H9 (cell line): Measurements from ENCODE around the gene RPL26. TPM values are rescaled to one million over a fixed set of nuclear protein-coding genes. Genes with fewer than 3 reads are reported as not detected.
"Not testable (repeated sequence)": the region's sequence is repeated elsewhere in the genome, so short reads cannot be mapped to it uniquely, and the experiment has no call there.

Source experiments
- DNase-seq: peaks from one replicate; pipeline ENCODE4 v3.0.0-alpha.2; 2017
- H2AFZ ChIP-seq: one replicate; pipeline ENCODE4 v1.6.1; 2013; ENCODE audit warnings: mild to moderate bottlenecking, low read length, control low read depth, moderate library complexity
- H2AK5ac ChIP-seq: 2 replicates; pipeline ENCODE4 v1.6.1; 2013; ENCODE audit warnings: low read length, control low read depth, mixed read lengths; ENCODE audit not compliant: insufficient read length
- H2BK120ac ChIP-seq: one replicate; pipeline ENCODE4 v1.6.1; 2013; ENCODE audit warnings: low read depth, mild to moderate bottlenecking, low read length, control low read depth, inconsistent platforms; ENCODE audit not compliant: poor library complexity, severe bottlenecking
- H2BK12ac ChIP-seq: 2 replicates; pipeline ENCODE4 v1.6.1; 2013; ENCODE audit warnings: low read length, control low read depth, mixed read lengths, low read depth; ENCODE audit not compliant: insufficient read length
- H2BK15ac ChIP-seq: 2 replicates; pipeline ENCODE4 v1.6.1; 2013; ENCODE audit warnings: low read depth, low read length, control low read depth
- H2BK20ac ChIP-seq: one replicate; pipeline ENCODE4 v1.6.1; 2013; ENCODE audit warnings: low read depth, mild to moderate bottlenecking, low read length, control low read depth, inconsistent platforms; ENCODE audit not compliant: poor library complexity, severe bottlenecking
- H2BK5ac ChIP-seq: 2 replicates; pipeline ENCODE4 v1.6.1; 2013; ENCODE audit warnings: low read length, control low read depth, mixed read lengths; ENCODE audit not compliant: insufficient read length
- H3K14ac ChIP-seq: 2 replicates; pipeline ENCODE4 v1.6.1; 2013; ENCODE audit warnings: low read length, control low read depth; ENCODE audit not compliant: insufficient read depth
- H3K18ac ChIP-seq: 2 replicates; pipeline ENCODE4 v1.6.1; 2013; ENCODE audit warnings: low read depth, mild to moderate bottlenecking, mixed read lengths, low read length, control low read depth; ENCODE audit not compliant: insufficient read length
- H3K23ac ChIP-seq: 2 replicates; pipeline ENCODE4 v1.6.1; 2013; ENCODE audit warnings: low read length, control low read depth, mixed read lengths, low read depth; ENCODE audit not compliant: insufficient read length
- H3K23me2 ChIP-seq: 2 replicates; pipeline ENCODE4 v1.6.1; 2013; ENCODE audit warnings: low read depth, mild to moderate bottlenecking, mixed read lengths, low read length, control low read depth; ENCODE audit not compliant: insufficient read length, poor library complexity, severe bottlenecking
- H3K27ac ChIP-seq: 2 replicates; pipeline ENCODE4 v1.5.1; 2013; ENCODE audit warnings: low read length, control low read depth, mixed read lengths, low read depth; ENCODE audit not compliant: insufficient read length
- H3K27me3 ChIP-seq: 2 replicates; pipeline ENCODE4 v1.6.1; 2013; ENCODE audit warnings: low read length, control low read depth, inconsistent platforms; ENCODE audit not compliant: insufficient read depth
- H3K4ac ChIP-seq: 2 replicates; pipeline ENCODE4 v1.6.1; 2013; ENCODE audit warnings: low read depth, mild to moderate bottlenecking, control low read depth, inconsistent platforms, low read length, moderate library complexity
- H3K4me1 ChIP-seq: 2 replicates; pipeline ENCODE4 v1.6.1; 2013; ENCODE audit warnings: low read length, control low read depth, inconsistent platforms; ENCODE audit not compliant: insufficient read depth
- H3K4me2 ChIP-seq: 2 replicates; pipeline ENCODE4 v1.6.1; 2013; ENCODE audit warnings: low read length, control low read depth, mixed read lengths; ENCODE audit not compliant: insufficient read length, insufficient read depth
- H3K56ac ChIP-seq: 2 replicates; pipeline ENCODE4 v1.6.1; 2013; ENCODE audit warnings: low read depth, mild to moderate bottlenecking, mixed read lengths, low read length, control low read depth; ENCODE audit not compliant: insufficient read length
- H3K79me1 ChIP-seq: 2 replicates; pipeline ENCODE4 v1.6.1; 2013; ENCODE audit warnings: low read depth, mild to moderate bottlenecking, moderate library complexity, low read length, control low read depth, inconsistent platforms; ENCODE audit not compliant: insufficient read depth, poor library complexity, severe bottlenecking
- H3K79me2 ChIP-seq: 2 replicates; pipeline ENCODE4 v1.6.1; 2013; ENCODE audit warnings: low read length, control low read depth, inconsistent platforms; ENCODE audit not compliant: insufficient read depth
- H3K9ac ChIP-seq: 2 replicates; pipeline ENCODE4 v1.6.1; 2013; ENCODE audit warnings: low read length, control low read depth, mixed read lengths; ENCODE audit not compliant: insufficient read length; ENCODE audit errors: extremely low read depth
- H3K9me3 ChIP-seq: one replicate; pipeline ENCODE4 v1.6.1; 2013; ENCODE audit warnings: low read depth, low read length, inconsistent platforms; ENCODE audit not compliant: control insufficient read depth
- H3T11ph ChIP-seq: one replicate; pipeline ENCODE4 v1.6.1; 2013; ENCODE audit warnings: mild to moderate bottlenecking, low read length, control low read depth, inconsistent platforms
- H4K20me1 ChIP-seq: one replicate; pipeline ENCODE4 v1.6.1; 2013; ENCODE audit not compliant: control insufficient read depth, insufficient read length, insufficient read depth
- H4K5ac ChIP-seq: 2 replicates; pipeline ENCODE4 v1.6.1; 2013; ENCODE audit warnings: low read depth, mild to moderate bottlenecking, mixed read lengths, low read length, control low read depth; ENCODE audit not compliant: insufficient read length
- H4K8ac ChIP-seq: replicated peaks from 2 replicates; pipeline ENCODE4 v1.6.1; 2013; ENCODE audit warnings: low read length, control low read depth, mixed read lengths, low read depth; ENCODE audit not compliant: insufficient read length
- H4K91ac ChIP-seq: 2 replicates; pipeline ENCODE4 v1.6.1; 2013; ENCODE audit warnings: low read depth, mild to moderate bottlenecking, moderate library complexity, mixed read lengths, low read length, control low read depth; ENCODE audit not compliant: insufficient read length
- H3K27ac Mint-ChIP-seq, 3 experiments: 2 replicates in 2 of 3; 3 replicates in 1 of 3; pipeline ENCODE4 v1.8.0; 2020 to 2021; ENCODE audit warnings: mixed read lengths in 3 of 3, mild to moderate bottlenecking in 1 of 3, moderate library complexity in 1 of 3
- H3K27me3 Mint-ChIP-seq: 2 replicates; pipeline ENCODE4 v1.8.0; 2021; ENCODE audit warnings: low read depth, mild to moderate bottlenecking, moderate library complexity, mixed read lengths
- H3K36me3 Mint-ChIP-seq, 3 experiments: 2 replicates in 2 of 3; 3 replicates in 1 of 3; pipeline ENCODE4 v1.8.0; 2020 to 2021; ENCODE audit warnings: low read depth in 3 of 3, mixed read lengths in 3 of 3; ENCODE audit not compliant: insufficient read depth in 1 of 3
- H3K4me1 Mint-ChIP-seq, 2 experiments: 2 replicates each; pipeline ENCODE4 v1.8.0; 2020; ENCODE audit warnings: mixed read lengths in 2 of 2
- H3K4me3 Mint-ChIP-seq, 2 experiments: 2 replicates in 1 of 2; 3 replicates in 1 of 2; pipeline ENCODE4 v1.8.0; 2020 to 2021; ENCODE audit warnings: mild to moderate bottlenecking in 2 of 2, mixed read lengths in 2 of 2, moderate library complexity in 1 of 2
- H3K9me3 Mint-ChIP-seq, 2 experiments: 2 replicates in 1 of 2; 3 replicates in 1 of 2; pipeline ENCODE4 v1.8.0; 2020; ENCODE audit warnings: mild to moderate bottlenecking in 2 of 2, mixed read lengths in 2 of 2, moderate library complexity in 1 of 2
- CTCF ChIP-seq: fragments of 200-600 bp; sonication (generic); conservative IDR thresholded peaks from 3 replicates; pipeline ENCODE4 v1.8.0; 2021; ENCODE audit warnings: antibody characterized with exemption, mild to moderate bottlenecking
- WGBS: extraction: QIAGEN DNeasy Blood & Tissue Kit; methylation state at CpG from one replicate; pipeline ENCODE4 v1.1.7; 2013; ENCODE audit warnings: missing lambda C conversion rate, low lambda C conversion rate, mixed read lengths; ENCODE audit not compliant: insufficient read length; ENCODE audit errors: extremely low coverage; 5-methylcytosine and 5-hydroxymethylcytosine counted together
- total RNA-seq: library from RNA; stranded (reverse); gene quantifications from 2 replicates; pipeline ENCODE4 v1.2.1, GENCODE V29; 2021

RPL26 gene
- total RNA-seq, 1 experiment from 2014 or later = 2,434 TPM

DNA sequence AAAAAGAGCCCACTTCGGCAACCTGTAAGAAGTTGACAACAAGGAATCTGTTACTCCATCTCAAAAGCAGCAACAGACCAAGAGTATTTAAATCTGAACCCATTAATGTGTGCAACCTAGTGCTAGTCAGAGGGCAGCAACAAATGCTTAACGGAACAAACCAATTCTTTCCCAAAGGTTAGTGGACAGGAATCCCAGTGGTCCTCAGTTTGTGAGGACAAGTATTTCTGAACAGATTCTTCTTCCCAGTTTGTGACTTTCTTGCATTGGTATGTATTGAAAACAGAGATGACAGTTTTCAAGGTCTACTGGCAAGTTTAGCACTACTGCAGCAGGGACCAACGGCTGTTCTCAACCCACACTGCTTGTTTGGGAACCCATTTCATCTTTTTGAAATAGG, 2.9 kb downstream of the RPL26 start:
- WGBS = no CpG with 5 or more reads among the region's 3 CpGs
- Histone ChIP-seq H3K27me3 (no peaks in the 10 kb centered on the region), H4K20me1 (no peaks in the 10 kb centered on the region), H3K18ac (no peak overlapping the region), H3K9me3 (no peaks in the 10 kb centered on the region), H3K4ac (no peak overlapping the region), H4K5ac (no peak overlapping the region), H3K79me1 (no peaks in the 10 kb centered on the region), H3K27ac (no peak overlapping the region), H2BK5ac (no peak overlapping the region), H3K9ac (no peak overlapping the region), H3T11ph (no peak overlapping the region), H3K79me2 (peaks cover 11% of the 10 kb centered on the region; the same call in 1 of the 2 replicates), H2BK15ac (no peak overlapping the region), H2BK120ac (no peak overlapping the region), H3K23ac (no peak overlapping the region), H3K56ac (no peak overlapping the region), H4K91ac (no peak overlapping the region), H2AK5ac (no peak overlapping the region), H4K8ac (no peak overlapping the region), H3K23me2 (peaks cover 13% of the 10 kb centered on the region), H2BK12ac (no peak overlapping the region), H3K4me2 (peak overlapping the region; percentile 96), H3K4me1 (peaks cover 3% of the 10 kb centered on the region), H3K14ac (no peak overlapping the region), H2BK20ac (no peak overlapping the region), H2AFZ (no peak overlapping the region)
- no peak for DNase-seq
- H3K4me3 Mint-ChIP-seq = peak overlapping the region; percentile 99 to 100; a peak in 4 of 5 replicates
- peaks cover 47 to 64% of the 10 kb centered on the region in 2 experiments for H3K4me1 Mint-ChIP-seq
- peak overlapping the region in 2 of 3 experiments; percentile 44 to 98; a peak in 3 of 7 replicates for H3K27ac Mint-ChIP-seq
- H3K9me3 Mint-ChIP-seq = no peaks in the 10 kb centered on the region; a peak in 1 of 5 replicates
- peaks cover 53 to 69% (median 68%) of the 10 kb centered on the region in 3 experiments for H3K36me3 Mint-ChIP-seq
- H3K27me3 Mint-ChIP-seq = no peaks in the 10 kb centered on the region
- no peak for TF ChIP-seq CTCF

GRCh38 chr17:8378117-8378516, 4.9 kb downstream of the RPL26 start:
- not testable (repeated sequence) for H3K27me3 Mint-ChIP-seq, H3K27ac ChIP-seq

More at GRCh38 chr17:8378117-8378516, 4.9 kb downstream of the RPL26 start:
- H3K79me1 ChIP-seq, H4K91ac ChIP-seq, H2AK5ac ChIP-seq, H3K56ac ChIP-seq, H3K23ac ChIP-seq, H3K9me3 Mint-ChIP-seq, H3K9me3 ChIP-seq, H2BK15ac ChIP-seq, H3K14ac ChIP-seq, DNase-seq, H3K4me1 ChIP-seq, H4K5ac ChIP-seq, H3K9ac ChIP-seq, H2BK20ac ChIP-seq, H2BK5ac ChIP-seq, H4K8ac ChIP-seq, H4K20me1 ChIP-seq, H3K4me2 ChIP-seq, H2BK12ac ChIP-seq, H3K4ac ChIP-seq, H2AFZ ChIP-seq, H3T11ph ChIP-seq, H3K18ac ChIP-seq, H3K27me3 ChIP-seq, H2BK120ac ChIP-seq: not testable (repeated sequence)
- Mint-ChIP-seq H3K4me1 (peaks cover 44 to 54% of the 10 kb centered on the region in 2 experiments), H3K36me3 (peaks cover 53 to 78% (median 71%) of the 10 kb centered on the region in 3 experiments), H3K4me3 (peak overlapping the region in 1 of 2 experiments; percentile 38; a peak in 3 of 5 replicates), H3K27ac (peak overlapping the region in 1 of 3 experiments; percentile 81; a peak in 2 of 7 replicates)
- H3K79me2 ChIP-seq = peaks cover 11% of the 10 kb centered on the region; the same call in 1 of the 2 replicates
- whole genome bisulfite sequencing = no CpG with 5 or more reads among the region's 8 CpGs
- H3K23me2 ChIP-seq = peaks cover 13% of the 10 kb centered on the region
